ENCODE results near the gene CPAMD8. TPM values are rescaled to one million over a fixed set of nuclear protein-coding genes. Genes with fewer than 3 reads are reported as not detected.

The CPAMD8 gene
- total RNA-seq, 4 donors from 2014 or later = 13.9 to 116 (median 24.2) TPM

DNA sequence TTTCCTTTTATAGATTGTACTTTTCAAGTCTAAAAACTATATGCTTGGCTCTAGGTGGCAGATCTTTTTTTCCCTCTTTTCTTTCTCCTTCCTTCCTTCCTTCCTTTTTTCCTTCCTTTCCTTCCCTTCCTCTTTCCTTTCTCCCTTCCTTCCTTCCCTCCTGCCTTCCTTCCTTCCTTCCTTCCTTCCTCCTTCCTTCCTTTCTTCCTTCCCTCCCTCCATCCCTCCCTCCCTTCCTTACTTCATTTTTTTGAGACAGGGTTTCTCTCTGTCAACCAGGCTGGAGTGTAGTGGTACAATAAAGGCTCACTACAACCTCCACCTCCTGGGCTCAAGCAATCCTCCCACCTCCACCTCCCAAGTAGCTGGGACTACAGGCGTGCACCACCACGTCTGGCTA lies 89.7 kb downstream of the CPAMD8 start:
- H3K27ac ChIP-seq = no peak overlapping the region
- H3K4me1 ChIP-seq = no peaks in the 10 kb centered on the region
- H3K4me3 ChIP-seq (replicated peaks in 1 of 3) = no peak overlapping the region
- no peaks in the 10 kb centered on the region for H3K36me3 ChIP-seq
- H3K9me3 ChIP-seq = no peaks in the 10 kb centered on the region
- WGBS, 2 donors = 90 to 92% methylated on average over 2 of the region's 2 CpGs
- no peak for DNase-seq
- intact Hi-C loops (cut with DNase I) = no loop called here
- no peaks in the 10 kb centered on the region for H3K27me3 ChIP-seq
- no peak for TF ChIP-seq POLR2A (IDR thresholded peaks at IDR 0.05)
- TF ChIP-seq, protein P1, sequence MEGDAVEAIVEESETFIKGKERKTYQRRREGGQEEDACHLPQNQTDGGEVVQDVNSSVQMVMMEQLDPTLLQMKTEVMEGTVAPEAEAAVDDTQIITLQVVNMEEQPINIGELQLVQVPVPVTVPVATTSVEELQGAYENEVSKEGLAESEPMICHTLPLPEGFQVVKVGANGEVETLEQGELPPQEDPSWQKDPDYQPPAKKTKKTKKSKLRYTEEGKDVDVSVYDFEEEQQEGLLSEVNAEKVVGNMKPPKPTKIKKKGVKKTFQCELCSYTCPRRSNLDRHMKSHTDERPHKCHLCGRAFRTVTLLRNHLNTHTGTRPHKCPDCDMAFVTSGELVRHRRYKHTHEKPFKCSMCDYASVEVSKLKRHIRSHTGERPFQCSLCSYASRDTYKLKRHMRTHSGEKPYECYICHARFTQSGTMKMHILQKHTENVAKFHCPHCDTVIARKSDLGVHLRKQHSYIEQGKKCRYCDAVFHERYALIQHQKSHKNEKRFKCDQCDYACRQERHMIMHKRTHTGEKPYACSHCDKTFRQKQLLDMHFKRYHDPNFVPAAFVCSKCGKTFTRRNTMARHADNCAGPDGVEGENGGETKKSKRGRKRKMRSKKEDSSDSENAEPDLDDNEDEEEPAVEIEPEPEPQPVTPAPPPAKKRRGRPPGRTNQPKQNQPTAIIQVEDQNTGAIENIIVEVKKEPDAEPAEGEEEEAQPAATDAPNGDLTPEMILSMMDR (IDR thresholded peaks at IDR 0.05) = no peak

DNA sequence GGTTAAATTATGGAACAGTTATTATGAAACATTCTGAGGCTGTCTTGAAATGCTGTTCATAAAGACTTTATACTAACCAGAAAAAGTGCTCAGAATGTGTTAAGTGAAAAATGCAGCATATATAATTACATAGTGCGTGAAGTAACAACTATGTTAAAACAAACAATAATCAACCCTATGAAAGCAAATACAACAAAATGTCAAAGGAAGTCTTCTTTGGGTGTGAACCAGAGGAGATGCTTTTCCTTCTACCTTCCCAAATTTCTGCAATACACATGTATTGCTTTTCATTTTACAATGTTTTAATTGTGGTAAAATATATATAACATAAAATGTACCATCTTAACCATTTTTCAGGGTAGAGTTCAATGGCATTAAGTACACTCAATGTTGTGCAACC lies 92.1 kb downstream of the CPAMD8 start:
- Histone ChIP-seq H3K4me1 (no peaks in the 10 kb centered on the region), H3K36me3 (no peaks in the 10 kb centered on the region), H3K4me3 (replicated peaks in 1 of 3) (no peak overlapping the region), H3K9me3 (no peaks in the 10 kb centered on the region), H3K27ac (no peak overlapping the region), H3K27me3 (no peaks in the 10 kb centered on the region)
- TF ChIP-seq, protein P1 (IDR thresholded peaks at IDR 0.05) = no peak
- no peak for TF ChIP-seq POLR2A (IDR thresholded peaks at IDR 0.05)
- WGBS, 2 donors = 96 to 98% methylated on average over 1 of the region's 1 CpG
- intact Hi-C loops (cut with DNase I) = no loop called here
- no peak for DNase-seq

DNA sequence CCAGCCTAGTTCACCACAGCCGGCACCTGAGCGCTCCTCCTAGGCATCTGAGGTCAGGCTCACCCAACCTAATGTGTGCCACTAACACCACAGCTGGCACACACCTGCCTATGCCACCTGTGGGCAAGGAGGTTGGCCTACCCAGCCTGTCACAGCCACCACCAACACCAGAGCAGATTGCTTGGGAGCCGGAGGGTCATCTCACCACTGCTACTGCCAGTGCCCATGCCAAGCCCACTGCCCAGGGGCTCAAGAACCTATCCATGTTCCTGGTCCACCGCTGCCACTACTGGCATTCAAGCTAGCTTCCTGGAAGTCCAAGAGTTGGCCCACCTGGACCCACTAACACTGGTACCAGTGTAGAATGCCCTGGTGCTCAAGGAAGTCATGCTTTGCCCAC lies 95.3 kb downstream of the CPAMD8 start:
- Histone ChIP-seq H3K36me3 (no peaks in the 10 kb centered on the region), H3K9me3 (no peaks in the 10 kb centered on the region), H3K4me1 (no peaks in the 10 kb centered on the region), H3K27me3 (no peaks in the 10 kb centered on the region), H3K27ac (no peak overlapping the region), H3K4me3 (replicated peaks in 1 of 3) (no peak overlapping the region)
- WGBS, 2 donors = 92 to 100% methylated on average over 2 of the region's 4 CpGs
- DNase-seq = no peak
- intact Hi-C loops (cut with DNase I) = no loop called here
- TF ChIP-seq, protein P1 (IDR thresholded peaks at IDR 0.05) = no peak
- no peak for TF ChIP-seq POLR2A (IDR thresholded peaks at IDR 0.05)

DNA sequence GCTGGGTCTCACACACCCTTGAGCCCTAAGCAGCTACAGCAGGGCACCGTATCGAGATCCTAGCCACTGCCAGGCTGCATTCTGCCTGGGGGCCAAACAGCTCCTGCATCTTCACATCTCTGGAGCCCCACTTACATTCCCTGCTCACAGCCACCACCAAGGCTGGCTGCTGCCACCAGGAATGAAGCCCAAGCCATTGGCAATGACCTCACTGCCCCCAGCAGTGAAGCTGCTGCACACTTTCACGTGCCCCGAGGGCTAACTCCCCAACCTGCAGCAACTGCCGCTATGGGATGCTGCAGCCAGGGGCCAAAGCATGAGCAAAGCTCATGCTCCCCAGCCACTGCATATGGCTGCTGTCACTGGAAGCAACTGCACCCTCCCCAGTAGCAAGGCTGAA lies 95.9 kb downstream of the CPAMD8 start:
- 78 to 79% methylated on average over 5 of the region's 5 CpGs for WGBS, 2 donors
- no peak for DNase-seq

DNA sequence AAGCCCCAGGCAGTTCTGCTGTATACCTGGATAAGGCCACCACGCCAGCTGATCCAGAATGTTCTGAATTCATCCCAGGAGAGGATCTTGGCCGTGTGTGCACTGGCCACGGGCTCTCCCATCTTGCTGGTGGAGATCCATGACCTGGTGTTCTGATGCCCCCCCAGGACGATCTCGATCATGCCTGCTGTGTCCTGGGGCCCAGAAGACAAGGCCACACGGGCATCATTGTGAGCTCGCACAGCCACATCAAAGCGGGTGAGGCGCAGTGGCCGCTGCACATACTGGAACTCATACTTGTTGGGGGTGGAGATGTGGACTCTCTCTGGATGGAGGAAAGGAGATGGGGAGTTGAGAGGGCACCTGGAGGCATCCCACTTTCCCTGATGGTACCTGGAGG lies 97.7 kb downstream of the CPAMD8 start:
- Histone ChIP-seq H3K4me1 (no peaks in the 10 kb centered on the region), H3K4me3 (replicated peaks in 1 of 3) (no peak overlapping the region), H3K9me3 (no peaks in the 10 kb centered on the region), H3K27ac (no peak overlapping the region), H3K36me3 (no peaks in the 10 kb centered on the region), H3K27me3 (no peaks in the 10 kb centered on the region)
- WGBS, 2 donors = 96 to 97% methylated on average over 9 to 10 of the region's 10 CpGs
- intact Hi-C loops (cut with DNase I) = no loop called here
- no peak for DNase-seq
- TF ChIP-seq, protein P1 (IDR thresholded peaks at IDR 0.05) = no peak
- no peak for TF ChIP-seq POLR2A (IDR thresholded peaks at IDR 0.05)

More for the DNA sequence above, 95.9 kb downstream of the CPAMD8 start:
- intact Hi-C loops (cut with DNase I) = no loop called here
- no peaks in the 10 kb centered on the region for H3K36me3 ChIP-seq
- no peak for TF ChIP-seq POLR2A (IDR thresholded peaks at IDR 0.05)
- TF ChIP-seq, protein P1 (IDR thresholded peaks at IDR 0.05) = no peak
- no peak overlapping the region for H3K4me3 ChIP-seq (replicated peaks in 1 of 3)
- no peaks in the 10 kb centered on the region for H3K9me3 ChIP-seq
- H3K27ac ChIP-seq = no peak overlapping the region
- H3K27me3 ChIP-seq = no peaks in the 10 kb centered on the region
- no peaks in the 10 kb centered on the region for H3K4me1 ChIP-seq
